Neural cell (in vitro differentiated cells): ENCODE data around the gene RABGAP1L. TPM values are rescaled to one million over a fixed set of nuclear protein-coding genes. Genes with fewer than 3 reads are reported as not detected.

ENCODE experiments used
- H2AFZ ChIP-seq: fragments of 200-600, 300-800 bp; sonication (generic), shearing (Covaris generic); 2 replicates; pipeline ENCODE4 v1.6.0; 2014; ENCODE audit warnings: low read depth, mild to moderate bottlenecking, antibody characterized with exemption, low read length, moderate library complexity
- H3F3A ChIP-seq: fragments of 200-600 bp; shearing (Covaris generic); 2 replicates; pipeline ENCODE4 v1.6.1; 2016; ENCODE audit warnings: mild to moderate bottlenecking, moderate library complexity, mixed read lengths, antibody characterized with exemption, low read length; ENCODE audit not compliant: insufficient read depth, poor library complexity, severe bottlenecking
- H3K27ac ChIP-seq: fragments of 200-600, 300-800 bp; sonication (generic), shearing (Covaris generic); 2 replicates; pipeline ENCODE4 v1.5.1; 2014; ENCODE audit warnings: mild to moderate bottlenecking, low read length, moderate library complexity
- H3K27me3 ChIP-seq: fragments of 300-800, 200-600 bp; sonication (generic), shearing (Covaris generic); 2 replicates; pipeline ENCODE4 v1.6.0; 2014; ENCODE audit warnings: mild to moderate bottlenecking, low read depth, low read length, moderate library complexity; ENCODE audit not compliant: insufficient read depth
- H3K36me3 ChIP-seq: fragments of 300-800, 200-600 bp; sonication (generic), shearing (Covaris generic); 2 replicates; pipeline ENCODE4 v1.5.1; 2014; ENCODE audit warnings: mild to moderate bottlenecking, antibody characterized with exemption, low read length, moderate library complexity; ENCODE audit not compliant: insufficient read depth
- H3K4me2 ChIP-seq: fragments of 300-800, 200-600 bp; sonication (generic), shearing (Covaris generic); 2 replicates; pipeline ENCODE4 v1.6.0; 2014; ENCODE audit warnings: mild to moderate bottlenecking, low read length
- H3K4me3 ChIP-seq: fragments of 300-800, 200-600 bp; sonication (generic), shearing (Covaris generic); 2 replicates; pipeline ENCODE4 v1.5.1; 2014; ENCODE audit warnings: mild to moderate bottlenecking, low read length, moderate library complexity
- H3K79me2 ChIP-seq: fragments of 200-600 bp; shearing (Covaris generic); replicated peaks from 2 replicates; pipeline ENCODE4 v1.6.0; 2014; ENCODE audit warnings: mild to moderate bottlenecking, low read length, moderate library complexity; ENCODE audit not compliant: insufficient read depth
- H3K9ac ChIP-seq: fragments of 300-800, 200-600 bp; sonication (generic), shearing (Covaris generic); 2 replicates; pipeline ENCODE4 v1.6.1; 2016; ENCODE audit warnings: mild to moderate bottlenecking, low read length, mixed read lengths
- H3K9me2 ChIP-seq: fragments of 200-600 bp; shearing (Covaris generic); 2 replicates; pipeline ENCODE4 v1.6.1; 2016; ENCODE audit warnings: mild to moderate bottlenecking, low read length, mixed read lengths; ENCODE audit not compliant: insufficient read depth
- H3K9me3 ChIP-seq: fragments of 200-600, 300-800 bp; sonication (generic), shearing (Covaris generic); 2 replicates; pipeline ENCODE4 v1.6.1; 2016; ENCODE audit warnings: mild to moderate bottlenecking, mixed run types, low read length, moderate library complexity, mixed read lengths
- H4K20me1 ChIP-seq: fragments of 200-600 bp; shearing (Covaris generic); 2 replicates; pipeline ENCODE4 v1.6.1; 2016; ENCODE audit warnings: mild to moderate bottlenecking, mixed run types; ENCODE audit not compliant: insufficient read depth
- CTCF ChIP-seq: fragments of 450-650 bp; IDR thresholded peaks from 2 replicates; pipeline ENCODE4 v1.5.1; 2014; ENCODE audit warnings: antibody characterized with exemption, mild to moderate bottlenecking, moderate library complexity; ENCODE audit not compliant: poor library complexity, severe bottlenecking
- EP300 ChIP-seq: fragments of 450-650 bp; conservative IDR thresholded peaks from 2 replicates; pipeline ENCODE4 v1.6.1; 2014; ENCODE audit warnings: antibody characterized with exemption, mild to moderate bottlenecking, moderate library complexity; ENCODE audit not compliant: poor library complexity, severe bottlenecking
- EZH2 ChIP-seq: fragments of 200-600, 300-800 bp; shearing (Covaris generic), sonication (generic); IDR thresholded peaks from 2 replicates; pipeline ENCODE4 v1.6.1; 2014; ENCODE audit warnings: antibody characterized with exemption, low read length, borderline replicate concordance, mild to moderate bottlenecking; ENCODE audit not compliant: insufficient read depth, poor library complexity, severe bottlenecking
- MXI1 ChIP-seq: fragments of 450-650 bp; conservative IDR thresholded peaks from 2 replicates; pipeline ENCODE4 v1.6.1; 2014; ENCODE audit warnings: antibody characterized with exemption, mild to moderate bottlenecking; ENCODE audit not compliant: poor library complexity, severe bottlenecking
- POLR2AphosphoS5 ChIP-seq: IDR thresholded peaks from 2 replicates; pipeline ENCODE4 v1.6.1; 2012
- RAD21 ChIP-seq: fragments of 450-650 bp; conservative IDR thresholded peaks from 2 replicates; pipeline ENCODE4 v1.6.1; 2014; ENCODE audit warnings: antibody characterized with exemption, mild to moderate bottlenecking, moderate library complexity
- REST ChIP-seq: IDR thresholded peaks from 2 replicates; pipeline ENCODE4 v1.6.1; 2012; ENCODE audit warnings: borderline replicate concordance
- SMC3 ChIP-seq: fragments of 450-650 bp; conservative IDR thresholded peaks from 2 replicates; pipeline ENCODE4 v1.6.1; 2014; ENCODE audit warnings: antibody characterized with exemption, mild to moderate bottlenecking, moderate library complexity; ENCODE audit not compliant: poor library complexity
- TAF1 ChIP-seq: IDR thresholded peaks from 2 replicates; pipeline ENCODE4 v1.6.1; 2012; ENCODE audit warnings: low read depth
- polyA plus RNA-seq: library from polyadenylated mRNA; depleted of rRNA; stranded (reverse); fragments of >200 nt; gene quantifications from 2 replicates; pipeline ENCODE4 v1.2.3, GENCODE V29; 2014

RABGAP1L gene
- polyA plus RNA-seq, 1 donor from 2014 or later: 32.2 TPM

- no peaks in the 10 kb centered on the region for H3K27me3 ChIP-seq
- no peaks in the 10 kb centered on the region for H3K9me3 ChIP-seq
- no peak overlapping the region for H2AFZ ChIP-seq
- H3K9me2 ChIP-seq: no peaks in the 10 kb centered on the region
- no peaks in the 10 kb centered on the region for H3K36me3 ChIP-seq
- no peaks in the 10 kb centered on the region for H3F3A ChIP-seq
- H3K4me3 ChIP-seq: no peak overlapping the region
- no peak overlapping the region for H3K27ac ChIP-seq
- no peaks in the 10 kb centered on the region for H3K79me2 ChIP-seq
- no peak overlapping the region for H3K4me2 ChIP-seq
- no peaks in the 10 kb centered on the region for H4K20me1 ChIP-seq
- TF ChIP-seq CTCF (no peak), EP300 (no peak), MXI1 (no peak), TAF1 (no peak), SMC3 (no peak), EZH2 (no peak), POLR2AphosphoS5 (no peak), RAD21 (no peak), REST (no peak)
- no peak overlapping the region for H3K9ac ChIP-seq
Measured at GRCh38 chr1:174870319-174870718, 711.0 kb downstream of the RABGAP1L start.

GRCh38 chr1:174871886-174872285 is 712.6 kb downstream of the RABGAP1L start:
- Histone ChIP-seq H2AFZ (no peak overlapping the region), H3K36me3 (no peaks in the 10 kb centered on the region), H4K20me1 (no peaks in the 10 kb centered on the region), H3K27ac (no peak overlapping the region), H3K27me3 (no peaks in the 10 kb centered on the region), H3K79me2 (no peaks in the 10 kb centered on the region), H3K9ac (no peak overlapping the region), H3F3A (no peaks in the 10 kb centered on the region), H3K9me2 (no peaks in the 10 kb centered on the region), H3K4me3 (no peak overlapping the region), H3K4me2 (no peak overlapping the region), H3K9me3 (no peaks in the 10 kb centered on the region)
- TF ChIP-seq MXI1: no peak
- no peak for TF ChIP-seq RAD21
- no peak for TF ChIP-seq CTCF
- no peak for TF ChIP-seq EP300
- TF ChIP-seq TAF1: no peak
- no peak for TF ChIP-seq SMC3
- TF ChIP-seq REST: no peak
- TF ChIP-seq EZH2: no peak
- TF ChIP-seq POLR2AphosphoS5: no peak
